ENCODE data around the gene CMIP.

CMIP gene

DNA sequence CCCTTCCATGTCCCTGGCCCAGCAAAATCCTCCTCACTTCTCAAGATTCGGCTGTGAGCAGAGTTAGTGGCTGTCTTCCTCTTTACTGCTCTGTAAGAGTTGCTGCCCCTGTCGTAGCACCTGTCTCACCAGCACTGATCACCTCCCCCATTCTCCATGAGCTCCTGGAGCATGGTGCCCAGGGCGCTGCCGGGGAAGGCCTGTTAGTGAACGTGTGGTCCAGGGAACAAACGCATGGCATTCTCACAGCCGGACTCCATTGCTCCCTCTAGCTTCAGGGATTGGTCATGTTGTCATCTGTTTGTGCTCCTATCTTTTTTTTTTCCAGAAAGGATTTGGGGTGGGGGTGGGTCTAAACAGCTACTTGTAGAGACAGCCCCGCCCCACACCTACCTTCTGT lies 141.2 kb downstream of the CMIP start:
- Histone ChIP-seq H3K4me3 (ENCODE audit: low read depth, low read length) (no peak overlapping the region), H3K27me3 (ENCODE audit: control insufficient read depth, insufficient read depth, low read length) (no peaks in the 10 kb centered on the region), H3K79me2 (peaks cover 24% of the 10 kb centered on the region), H3K36me3 (ENCODE audit: control insufficient read depth, insufficient read depth, low read length) (no peaks in the 10 kb centered on the region), H3K9me3 (ENCODE audit: control insufficient read depth, low read length) (no peaks in the 10 kb centered on the region), H2AFZ (no peak overlapping the region), H3K4me1 (no peaks in the 10 kb centered on the region), H3K4me2 (ENCODE audit: low read length) (no peak overlapping the region), H3K9ac (no peak overlapping the region), H3K27ac (no peak overlapping the region)
- TF ChIP-seq, protein P1, sequence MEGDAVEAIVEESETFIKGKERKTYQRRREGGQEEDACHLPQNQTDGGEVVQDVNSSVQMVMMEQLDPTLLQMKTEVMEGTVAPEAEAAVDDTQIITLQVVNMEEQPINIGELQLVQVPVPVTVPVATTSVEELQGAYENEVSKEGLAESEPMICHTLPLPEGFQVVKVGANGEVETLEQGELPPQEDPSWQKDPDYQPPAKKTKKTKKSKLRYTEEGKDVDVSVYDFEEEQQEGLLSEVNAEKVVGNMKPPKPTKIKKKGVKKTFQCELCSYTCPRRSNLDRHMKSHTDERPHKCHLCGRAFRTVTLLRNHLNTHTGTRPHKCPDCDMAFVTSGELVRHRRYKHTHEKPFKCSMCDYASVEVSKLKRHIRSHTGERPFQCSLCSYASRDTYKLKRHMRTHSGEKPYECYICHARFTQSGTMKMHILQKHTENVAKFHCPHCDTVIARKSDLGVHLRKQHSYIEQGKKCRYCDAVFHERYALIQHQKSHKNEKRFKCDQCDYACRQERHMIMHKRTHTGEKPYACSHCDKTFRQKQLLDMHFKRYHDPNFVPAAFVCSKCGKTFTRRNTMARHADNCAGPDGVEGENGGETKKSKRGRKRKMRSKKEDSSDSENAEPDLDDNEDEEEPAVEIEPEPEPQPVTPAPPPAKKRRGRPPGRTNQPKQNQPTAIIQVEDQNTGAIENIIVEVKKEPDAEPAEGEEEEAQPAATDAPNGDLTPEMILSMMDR (IDR thresholded peaks at IDR 0.05), result no peak

DNA sequence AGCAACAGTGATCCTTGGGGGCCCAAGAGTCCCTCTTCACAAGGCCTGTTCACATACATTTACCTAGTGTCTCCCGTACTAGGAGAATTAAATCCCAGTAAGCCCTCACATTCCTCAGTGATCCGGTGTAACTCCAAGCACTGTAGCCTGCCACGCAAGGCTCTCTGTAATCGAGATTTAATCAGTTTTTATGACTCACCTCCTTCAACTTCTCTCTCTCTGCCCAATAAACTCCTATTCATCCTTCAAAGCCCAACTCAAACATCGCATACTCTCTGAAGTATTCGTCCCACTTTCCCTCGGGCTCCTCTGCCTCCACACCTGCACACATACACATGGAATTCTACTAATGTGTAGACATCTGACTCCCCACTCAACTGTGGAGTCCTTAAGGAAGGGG lies 141.8 kb downstream of the CMIP start:
- Histone ChIP-seq H3K4me3 (ENCODE audit: low read depth, low read length) (no peak overlapping the region), H3K27ac (no peak overlapping the region), H3K79me2 (peaks cover 24% of the 10 kb centered on the region), H3K9me3 (ENCODE audit: control insufficient read depth, low read length) (no peaks in the 10 kb centered on the region), H3K36me3 (ENCODE audit: control insufficient read depth, insufficient read depth, low read length) (no peaks in the 10 kb centered on the region), H3K4me2 (ENCODE audit: low read length) (no peak overlapping the region), H2AFZ (no peak overlapping the region), H3K4me1 (no peaks in the 10 kb centered on the region), H3K9ac (no peak overlapping the region), H3K27me3 (ENCODE audit: control insufficient read depth, insufficient read depth, low read length) (no peaks in the 10 kb centered on the region)
- TF ChIP-seq, protein P1 (IDR thresholded peaks at IDR 0.05), result no peak

DNA sequence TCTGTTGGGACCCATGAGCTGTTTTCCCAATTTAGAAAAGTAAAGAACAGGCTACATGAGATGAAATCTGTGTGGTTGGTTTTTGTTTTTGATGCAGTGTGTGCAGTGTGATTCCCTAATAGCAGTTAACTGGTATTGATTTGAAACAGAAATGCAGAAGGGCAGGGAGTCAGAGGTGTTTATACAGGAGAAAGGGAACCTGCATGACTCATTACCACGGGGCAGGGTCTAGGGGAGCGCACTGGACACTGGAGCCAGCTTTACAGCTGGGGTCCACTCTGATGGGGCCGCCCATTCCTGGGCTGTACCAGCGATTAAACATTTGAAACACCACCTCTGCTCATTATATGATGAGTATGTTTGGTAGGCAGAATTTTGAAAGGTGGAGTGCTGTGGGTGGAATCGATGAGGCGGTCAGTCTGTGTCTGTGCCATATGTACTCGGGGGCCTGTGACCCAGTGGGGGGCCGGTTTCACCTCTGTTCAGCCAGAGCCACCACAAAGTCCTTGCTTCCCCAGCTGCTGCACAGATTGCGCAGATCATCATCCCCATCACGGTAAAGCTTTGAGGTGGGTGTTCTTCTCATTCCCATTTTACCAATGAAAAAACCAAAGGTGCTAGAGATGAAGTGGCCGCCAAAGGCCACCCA lies 142.5 kb downstream of the CMIP start:
- H3K79me2 ChIP-seq, result peaks cover 22% of the 10 kb centered on the region
- H2AFZ ChIP-seq, result no peak overlapping the region
- no peaks in the 10 kb centered on the region for H3K36me3 ChIP-seq (ENCODE audit: control insufficient read depth, insufficient read depth, low read length)
- H3K4me1 ChIP-seq, result no peaks in the 10 kb centered on the region
- H3K9ac ChIP-seq, result no peak overlapping the region
- H3K9me3 ChIP-seq (ENCODE audit: control insufficient read depth, low read length), result no peaks in the 10 kb centered on the region
- H3K4me2 ChIP-seq (ENCODE audit: low read length), result no peak overlapping the region
- H3K4me3 ChIP-seq (ENCODE audit: low read depth, low read length), result no peak overlapping the region
- TF ChIP-seq, protein P1 (IDR thresholded peaks at IDR 0.05), result no peak
- no peaks in the 10 kb centered on the region for H3K27me3 ChIP-seq (ENCODE audit: control insufficient read depth, insufficient read depth, low read length)
- H3K27ac ChIP-seq, result no peak overlapping the region

DNA sequence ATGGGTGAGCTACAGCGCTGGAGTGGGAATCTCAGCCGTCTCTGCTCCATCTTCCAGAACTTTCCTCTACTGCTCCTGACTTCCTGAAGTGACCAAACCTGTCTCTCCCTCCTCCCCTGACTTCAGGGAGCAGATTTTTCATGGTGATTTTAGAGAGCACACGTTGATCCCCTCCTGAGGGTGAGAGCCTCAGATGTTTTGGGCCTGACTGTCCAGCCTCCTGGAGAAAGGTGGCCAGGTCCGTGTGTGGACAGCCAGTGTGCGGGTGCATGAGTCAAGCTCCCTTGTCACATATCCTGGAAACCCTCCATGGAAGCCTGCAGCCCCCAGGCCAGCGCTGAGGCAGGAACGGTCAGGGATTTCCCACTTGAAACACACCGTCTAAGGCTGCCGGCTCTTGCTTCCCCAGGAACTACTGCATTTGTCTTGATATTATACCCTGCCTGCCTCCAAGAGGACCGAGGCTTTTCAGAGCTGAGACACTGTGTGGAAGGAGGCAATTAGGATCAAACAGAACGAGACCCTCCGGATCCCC lies 143.1 kb downstream of the CMIP start:
- Histone ChIP-seq H3K79me2 (peaks cover 16% of the 10 kb centered on the region), H3K4me1 (no peaks in the 10 kb centered on the region), H3K4me3 (ENCODE audit: low read depth, low read length) (no peak overlapping the region), H3K27me3 (ENCODE audit: control insufficient read depth, insufficient read depth, low read length) (no peaks in the 10 kb centered on the region), H3K9me3 (ENCODE audit: control insufficient read depth, low read length) (no peaks in the 10 kb centered on the region), H3K36me3 (ENCODE audit: control insufficient read depth, insufficient read depth, low read length) (no peaks in the 10 kb centered on the region), H3K4me2 (ENCODE audit: low read length) (no peak overlapping the region), H3K9ac (no peak overlapping the region), H3K27ac (no peak overlapping the region), H2AFZ (no peak overlapping the region)
- TF ChIP-seq, protein P1 (IDR thresholded peaks at IDR 0.05), result no peak

Measured in parathyroid adenoma (tissue), 2 donors.